HG03558 (cell line): Measurements from ENCODE around the gene ICAM4.
A peak's percentile ranks its signal among the peaks of the same experiment; 100 is the strongest.

Source experiments
- ATAC-seq: cut with Tn5 transposase; IDR thresholded peaks from one replicate; pipeline ENCODE4 v1.9.1; 2021; ENCODE audit warnings: moderate number of reproducible peaks; ENCODE audit not compliant: unreplicated experiment; ENCODE audit errors: extremely low read depth

Gene ICAM4

DNA sequence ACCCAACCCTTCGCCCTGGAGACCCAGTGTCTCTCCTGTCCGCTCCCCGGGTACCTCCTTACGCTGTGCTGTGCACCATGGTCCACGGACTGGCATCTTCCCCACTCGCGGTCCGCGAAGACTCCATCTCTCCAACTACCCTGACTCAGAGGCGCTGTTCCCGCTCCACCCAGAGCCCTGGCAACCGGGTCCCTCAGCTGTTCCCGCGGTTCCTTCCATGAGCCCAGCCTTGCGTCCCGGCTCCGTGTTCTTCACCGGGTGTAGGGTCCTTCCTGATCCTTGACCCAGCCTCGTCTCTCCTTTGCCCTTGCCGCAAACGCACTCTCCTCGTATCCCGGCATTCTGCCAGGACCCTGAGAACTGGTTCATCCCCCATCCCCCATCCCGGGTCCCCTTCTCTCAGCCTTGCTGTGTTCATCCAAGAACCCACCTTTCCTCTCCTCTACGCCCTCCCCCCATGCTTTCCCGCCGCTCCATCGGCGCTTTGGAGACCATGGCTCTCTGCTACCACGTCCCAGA is 3.7 kb downstream of the ICAM4 start:
- ATAC-seq, result no peak

DNA sequence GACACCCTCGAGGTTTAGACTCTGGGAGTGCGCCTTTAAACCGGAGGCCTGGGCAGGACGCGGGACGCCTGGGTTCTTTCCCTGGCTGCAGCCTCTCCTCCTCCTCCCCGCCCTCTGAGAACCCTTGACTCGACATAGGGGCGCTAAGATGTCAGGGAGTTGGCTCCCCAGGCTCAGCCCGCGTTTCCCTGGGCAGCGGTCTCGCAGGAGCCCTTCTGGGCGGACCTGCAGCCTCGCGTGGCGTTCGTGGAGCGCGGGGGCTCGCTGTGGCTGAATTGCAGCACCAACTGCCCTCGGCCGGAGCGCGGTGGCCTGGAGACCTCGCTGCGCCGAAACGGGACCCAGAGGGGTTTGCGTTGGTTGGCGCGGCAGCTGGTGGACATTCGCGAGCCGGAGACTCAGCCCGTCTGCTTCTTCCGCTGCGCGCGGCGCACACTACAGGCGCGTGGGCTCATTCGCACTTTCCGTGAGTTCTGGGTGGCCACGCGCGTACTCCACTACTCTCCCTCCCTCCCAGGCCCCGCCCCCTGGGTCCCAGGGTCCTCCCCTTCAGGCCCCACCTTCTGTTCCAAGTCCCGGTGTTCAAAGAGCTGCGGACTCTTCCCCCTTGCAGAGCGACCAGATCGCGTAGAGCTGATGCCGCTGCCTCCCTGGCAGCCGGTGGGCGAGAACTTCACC is 4.3 kb downstream of the ICAM4 start:
- ATAC-seq, result no peak

DNA sequence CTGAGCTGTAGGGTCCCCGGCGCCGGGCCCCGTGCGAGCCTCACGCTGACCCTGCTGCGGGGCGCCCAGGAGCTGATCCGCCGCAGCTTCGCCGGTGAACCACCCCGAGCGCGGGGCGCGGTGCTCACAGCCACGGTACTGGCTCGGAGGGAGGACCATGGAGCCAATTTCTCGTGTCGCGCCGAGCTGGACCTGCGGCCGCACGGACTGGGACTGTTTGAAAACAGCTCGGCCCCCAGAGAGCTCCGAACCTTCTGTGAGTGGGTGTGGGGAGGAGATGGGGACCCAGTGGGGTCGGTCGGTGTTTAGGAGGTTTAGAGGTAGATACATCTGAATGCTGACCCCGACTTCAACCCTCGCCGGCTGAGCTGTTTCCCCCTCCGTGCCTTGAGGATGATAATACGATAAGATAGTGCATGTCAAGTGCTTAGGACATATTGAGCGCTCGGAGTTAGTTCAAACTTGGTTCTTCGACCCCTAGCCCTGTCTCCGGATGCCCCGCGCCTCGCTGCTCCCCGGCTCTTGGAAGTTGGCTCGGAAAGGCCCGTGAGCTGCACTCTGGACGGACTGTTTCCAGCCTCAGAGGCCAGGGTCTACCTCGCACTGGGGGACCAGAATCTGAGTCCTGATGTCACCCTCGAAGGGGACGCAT is 4.9 kb downstream of the ICAM4 start:
- no peak for ATAC-seq

DNA sequence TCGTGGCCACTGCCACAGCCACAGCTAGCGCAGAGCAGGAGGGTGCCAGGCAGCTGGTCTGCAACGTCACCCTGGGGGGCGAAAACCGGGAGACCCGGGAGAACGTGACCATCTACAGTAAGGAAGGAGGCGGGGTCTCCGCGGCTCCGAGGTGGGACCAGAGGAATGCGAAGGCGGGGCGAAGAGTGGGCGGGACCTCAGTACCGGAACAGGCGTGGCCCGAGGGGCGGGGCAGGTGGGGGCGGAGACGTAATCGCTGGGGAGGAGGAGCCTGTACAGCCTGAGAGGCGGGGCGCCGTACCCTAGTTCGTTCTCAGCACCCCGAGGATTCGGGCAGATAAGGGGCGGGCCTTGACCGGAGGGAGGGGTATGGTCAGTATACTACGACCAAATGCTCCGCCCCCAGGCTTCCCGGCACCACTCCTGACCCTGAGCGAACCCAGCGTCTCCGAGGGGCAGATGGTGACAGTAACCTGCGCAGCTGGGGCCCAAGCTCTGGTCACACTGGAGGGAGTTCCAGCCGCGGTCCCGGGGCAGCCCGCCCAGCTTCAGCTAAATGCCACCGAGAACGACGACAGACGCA is 5.5 kb downstream of the ICAM4 start:
- ATAC-seq, result no peak

DNA sequence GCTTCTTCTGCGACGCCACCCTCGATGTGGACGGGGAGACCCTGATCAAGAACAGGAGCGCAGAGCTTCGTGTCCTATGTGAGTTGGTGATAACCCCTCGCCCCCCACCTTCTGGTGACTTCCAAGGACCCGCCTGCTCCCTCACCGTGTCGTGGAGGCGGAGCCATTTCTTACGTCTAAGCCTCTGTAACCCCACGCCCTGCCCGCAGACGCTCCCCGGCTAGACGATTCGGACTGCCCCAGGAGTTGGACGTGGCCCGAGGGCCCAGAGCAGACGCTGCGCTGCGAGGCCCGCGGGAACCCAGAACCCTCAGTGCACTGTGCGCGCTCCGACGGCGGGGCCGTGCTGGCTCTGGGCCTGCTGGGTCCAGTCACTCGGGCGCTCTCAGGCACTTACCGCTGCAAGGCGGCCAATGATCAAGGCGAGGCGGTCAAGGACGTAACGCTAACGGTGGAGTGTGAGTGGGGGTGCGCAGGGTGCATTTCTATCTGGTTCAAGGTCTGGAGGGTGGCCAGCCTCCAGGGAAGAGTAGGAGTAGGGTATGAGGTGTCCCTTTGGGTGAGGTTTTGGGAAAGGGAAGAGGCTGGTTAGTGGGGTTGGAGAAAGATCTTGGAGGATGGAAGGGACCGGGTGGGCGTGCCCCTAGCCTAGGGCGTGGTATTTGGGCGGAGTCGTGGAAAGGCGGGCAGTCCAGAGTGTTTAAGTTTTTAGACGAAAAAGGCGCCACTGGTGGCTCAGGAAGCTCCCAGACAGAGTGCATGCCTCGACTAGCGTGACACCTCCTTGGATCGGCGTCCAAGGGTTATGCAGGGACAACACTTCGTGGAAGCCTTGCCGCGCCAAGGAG is 6.3 kb downstream of the ICAM4 start:
- ATAC-seq, result no peak

DNA sequence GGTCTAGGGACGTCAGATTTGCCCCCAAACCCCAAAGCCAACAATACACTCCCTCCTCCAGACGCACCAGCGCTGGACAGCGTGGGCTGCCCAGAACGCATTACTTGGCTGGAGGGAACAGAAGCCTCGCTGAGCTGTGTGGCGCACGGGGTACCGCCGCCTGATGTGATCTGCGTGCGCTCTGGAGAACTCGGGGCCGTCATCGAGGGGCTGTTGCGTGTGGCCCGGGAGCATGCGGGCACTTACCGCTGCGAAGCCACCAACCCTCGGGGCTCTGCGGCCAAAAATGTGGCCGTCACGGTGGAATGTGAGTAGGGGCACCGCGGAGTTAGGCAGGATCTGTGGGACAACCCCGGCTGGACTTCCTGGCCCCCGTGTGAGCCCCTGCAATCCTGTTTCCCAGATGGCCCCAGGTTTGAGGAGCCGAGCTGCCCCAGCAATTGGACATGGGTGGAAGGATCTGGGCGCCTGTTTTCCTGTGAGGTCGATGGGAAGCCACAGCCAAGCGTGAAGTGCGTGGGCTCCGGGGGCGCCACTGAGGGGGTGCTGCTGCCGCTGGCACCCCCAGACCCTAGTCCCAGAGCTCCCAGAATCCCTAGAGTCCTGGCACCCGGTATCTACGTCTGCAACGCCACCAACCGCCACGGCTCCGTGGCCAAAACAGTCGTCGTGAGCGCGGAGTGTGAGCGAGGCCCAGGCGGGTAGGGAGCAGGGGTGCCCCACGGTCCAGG is 7.0 kb downstream of the ICAM4 start:
- ATAC-seq, result no peak

DNA sequence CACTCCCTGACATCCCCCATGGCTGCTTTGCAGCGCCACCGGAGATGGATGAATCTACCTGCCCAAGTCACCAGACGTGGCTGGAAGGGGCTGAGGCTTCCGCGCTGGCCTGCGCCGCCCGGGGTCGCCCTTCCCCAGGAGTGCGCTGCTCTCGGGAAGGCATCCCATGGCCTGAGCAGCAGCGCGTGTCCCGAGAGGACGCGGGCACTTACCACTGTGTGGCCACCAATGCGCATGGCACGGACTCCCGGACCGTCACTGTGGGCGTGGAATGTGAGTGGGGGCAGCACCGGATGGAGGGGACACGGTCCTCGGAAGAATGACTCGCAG is 7.6 kb downstream of the ICAM4 start:
- no peak for ATAC-seq

DNA sequence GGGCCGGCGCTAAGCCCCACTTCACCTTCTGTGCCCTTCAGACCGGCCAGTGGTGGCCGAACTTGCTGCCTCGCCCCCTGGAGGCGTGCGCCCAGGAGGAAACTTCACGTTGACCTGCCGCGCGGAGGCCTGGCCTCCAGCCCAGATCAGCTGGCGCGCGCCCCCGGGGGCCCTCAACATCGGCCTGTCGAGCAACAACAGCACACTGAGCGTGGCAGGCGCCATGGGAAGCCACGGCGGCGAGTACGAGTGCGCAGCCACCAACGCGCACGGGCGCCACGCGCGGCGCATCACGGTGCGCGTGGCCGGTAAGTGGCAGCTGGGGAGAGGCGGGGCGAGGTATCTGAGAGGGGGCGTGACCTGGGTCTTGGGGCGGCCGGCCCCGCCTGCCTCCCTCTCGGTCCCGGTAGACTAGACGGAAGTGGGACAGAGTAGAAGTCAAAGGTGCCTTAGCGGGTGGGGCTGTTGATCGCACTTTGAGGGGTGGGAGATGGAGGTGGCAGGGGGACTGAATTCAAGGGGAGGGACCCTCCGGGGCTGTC is 8.6 kb downstream of the ICAM4 start:
- no peak for ATAC-seq

DNA sequence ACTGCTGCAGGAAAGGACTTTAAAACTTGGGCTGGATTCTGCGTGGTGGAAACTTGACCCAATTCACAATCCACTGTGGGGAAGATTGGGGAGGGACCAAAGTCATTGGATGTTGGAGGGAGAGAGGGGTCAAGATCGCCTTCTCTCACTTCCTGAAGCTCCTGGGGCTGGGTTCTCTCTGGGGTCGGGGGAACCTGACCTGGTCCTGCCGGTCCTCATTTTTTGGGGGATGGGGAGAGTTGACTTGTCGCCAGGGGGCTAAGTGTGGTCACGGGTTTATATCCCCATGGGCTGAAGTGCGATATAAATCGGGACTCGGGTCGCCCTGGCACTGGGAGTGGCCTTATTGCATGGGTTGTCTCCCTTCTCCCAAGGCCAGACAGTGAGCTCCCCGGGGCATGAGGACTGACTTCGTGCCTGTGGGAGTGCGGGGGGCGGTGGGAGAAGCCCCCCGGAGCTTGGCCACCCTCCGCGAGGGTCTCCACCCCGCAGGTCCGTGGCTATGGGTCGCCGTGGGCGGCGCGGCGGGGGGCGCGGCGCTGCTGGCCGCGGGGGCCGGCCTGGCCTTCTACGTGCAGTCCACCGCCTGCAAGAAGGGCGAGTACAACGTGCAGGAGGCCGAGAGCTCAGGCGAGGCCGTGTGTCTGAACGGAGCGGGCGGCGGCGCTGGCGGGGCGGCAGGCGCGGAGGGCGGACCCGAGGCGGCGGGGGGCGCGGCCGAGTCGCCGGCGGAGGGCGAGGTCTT is 9.3 kb downstream of the ICAM4 start:
- ATAC-seq, result no peak

DNA sequence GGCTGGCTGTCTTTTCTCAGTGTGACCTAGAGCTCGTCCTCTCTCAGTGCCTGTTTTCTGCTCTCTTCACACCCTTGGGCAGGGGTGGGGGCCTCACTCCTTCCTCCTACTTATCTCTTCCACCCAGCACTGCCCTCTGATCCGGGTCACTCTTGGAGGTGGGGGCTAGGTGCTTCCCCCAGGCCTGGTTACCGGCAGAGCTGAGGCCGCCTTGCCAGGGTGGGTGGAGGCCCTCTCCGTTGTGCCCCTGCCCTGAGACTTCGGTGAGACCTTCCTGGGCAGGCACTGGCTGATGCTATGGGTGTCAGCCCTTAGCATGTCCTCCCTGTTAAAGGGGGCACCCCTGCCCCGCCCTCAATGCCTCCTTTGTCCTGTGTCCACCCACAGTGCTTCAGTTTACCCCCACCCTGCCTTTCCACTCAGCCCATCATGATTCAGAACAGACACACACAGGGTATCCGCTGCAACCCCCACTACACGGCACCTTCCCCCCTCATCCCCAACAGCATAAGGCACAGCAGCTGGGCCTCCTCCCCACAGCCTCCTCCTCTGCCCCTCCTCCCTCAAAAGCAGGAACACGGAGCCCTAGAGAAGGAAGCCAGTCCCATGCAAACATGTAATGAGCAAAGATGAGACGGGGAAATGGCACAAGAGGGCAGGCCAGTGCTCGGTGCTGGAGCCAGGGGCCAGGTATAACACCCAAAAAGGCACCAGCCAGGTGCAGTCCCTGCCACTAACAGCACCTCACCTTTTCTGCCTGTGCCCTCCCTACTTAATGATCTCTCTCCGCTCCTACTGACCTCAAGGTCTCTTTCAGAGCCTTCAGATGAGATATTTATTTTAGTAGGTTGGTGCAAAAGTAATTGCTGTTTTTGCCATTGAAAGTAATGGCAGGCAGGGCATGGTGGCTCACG is 13.0 kb downstream of the ICAM4 start:
- no peak for ATAC-seq

DNA sequence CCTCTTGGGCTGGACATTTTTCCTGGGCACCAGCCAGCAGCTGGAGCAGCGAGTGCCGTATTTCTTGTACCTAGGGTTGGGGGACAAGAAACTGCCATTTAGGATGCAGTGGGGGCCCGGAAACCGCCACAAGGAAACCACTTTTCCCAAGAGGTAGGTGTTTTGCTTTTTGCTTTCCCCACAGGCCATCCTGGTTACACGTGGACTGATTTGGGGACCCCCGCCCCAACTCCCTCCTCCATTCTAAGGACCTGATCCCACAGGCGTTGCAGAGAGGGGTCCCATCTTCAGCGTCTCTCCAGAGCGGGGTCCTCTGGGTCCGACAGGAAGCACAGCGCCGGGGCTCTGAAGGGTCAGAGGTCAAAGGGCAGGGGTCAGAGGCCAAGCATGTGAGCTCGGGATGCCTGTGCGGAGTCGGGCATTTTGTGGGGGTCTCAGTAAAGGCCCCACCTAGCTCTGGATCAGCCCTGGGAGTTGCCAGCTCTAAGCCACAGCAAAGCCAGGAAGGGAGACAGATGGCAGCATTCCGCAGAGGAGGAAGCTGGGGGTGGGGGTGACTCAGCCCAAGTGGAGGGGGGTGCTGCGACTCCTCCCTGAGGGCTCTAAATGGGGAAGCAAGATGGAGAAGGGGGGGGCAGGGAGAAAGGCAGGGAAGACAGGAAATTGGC is 18.5 kb downstream of the ICAM4 start:
- no peak for ATAC-seq

DNA sequence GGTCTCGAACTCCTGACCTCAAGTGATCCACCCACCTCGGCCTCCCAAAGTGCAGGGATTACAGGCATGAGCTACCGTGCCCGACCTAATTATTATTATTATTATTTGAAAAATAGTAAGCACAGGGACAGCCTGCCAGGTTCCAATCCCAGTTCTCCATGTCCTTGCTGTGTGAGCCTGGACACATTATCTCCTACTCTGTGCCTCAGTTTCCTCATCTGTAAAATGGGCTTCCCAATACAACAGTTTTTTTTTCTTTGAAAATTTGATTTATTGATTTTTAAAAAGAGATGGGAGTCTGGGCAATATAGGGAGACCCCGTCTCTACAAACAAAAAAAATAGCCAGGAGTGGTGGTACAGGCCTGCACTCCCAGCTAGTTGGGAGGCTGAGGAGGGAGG is 19.6 kb downstream of the ICAM4 start:
- ATAC-seq, result no peak

DNA sequence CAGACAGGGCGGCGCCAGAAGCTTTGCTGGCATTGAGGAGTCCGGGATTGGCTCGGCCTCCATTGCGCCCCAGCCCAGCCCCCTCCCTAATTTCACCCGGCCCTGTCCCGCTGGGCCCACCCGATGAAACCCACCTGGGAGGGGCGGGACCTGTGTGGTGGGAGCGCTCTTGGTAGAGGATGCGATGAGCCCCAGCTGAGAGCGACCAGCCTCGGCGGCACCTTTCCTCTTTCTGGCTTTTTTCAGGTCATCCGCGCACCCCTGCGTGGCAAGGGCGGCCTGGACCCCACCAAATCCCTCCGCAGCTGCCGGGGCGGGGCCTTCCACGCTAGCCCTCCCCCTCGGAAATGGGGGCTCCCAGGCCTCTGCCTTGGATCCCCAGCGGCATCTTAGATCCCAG is 22.7 kb downstream of the ICAM4 start, which contains the start of gene ZGLP1:
TSS of gene ZGLP1 (minus strand) at position 393 of the 400 bp plus-strand sequence.
- ATAC-seq, result no peak

DNA sequence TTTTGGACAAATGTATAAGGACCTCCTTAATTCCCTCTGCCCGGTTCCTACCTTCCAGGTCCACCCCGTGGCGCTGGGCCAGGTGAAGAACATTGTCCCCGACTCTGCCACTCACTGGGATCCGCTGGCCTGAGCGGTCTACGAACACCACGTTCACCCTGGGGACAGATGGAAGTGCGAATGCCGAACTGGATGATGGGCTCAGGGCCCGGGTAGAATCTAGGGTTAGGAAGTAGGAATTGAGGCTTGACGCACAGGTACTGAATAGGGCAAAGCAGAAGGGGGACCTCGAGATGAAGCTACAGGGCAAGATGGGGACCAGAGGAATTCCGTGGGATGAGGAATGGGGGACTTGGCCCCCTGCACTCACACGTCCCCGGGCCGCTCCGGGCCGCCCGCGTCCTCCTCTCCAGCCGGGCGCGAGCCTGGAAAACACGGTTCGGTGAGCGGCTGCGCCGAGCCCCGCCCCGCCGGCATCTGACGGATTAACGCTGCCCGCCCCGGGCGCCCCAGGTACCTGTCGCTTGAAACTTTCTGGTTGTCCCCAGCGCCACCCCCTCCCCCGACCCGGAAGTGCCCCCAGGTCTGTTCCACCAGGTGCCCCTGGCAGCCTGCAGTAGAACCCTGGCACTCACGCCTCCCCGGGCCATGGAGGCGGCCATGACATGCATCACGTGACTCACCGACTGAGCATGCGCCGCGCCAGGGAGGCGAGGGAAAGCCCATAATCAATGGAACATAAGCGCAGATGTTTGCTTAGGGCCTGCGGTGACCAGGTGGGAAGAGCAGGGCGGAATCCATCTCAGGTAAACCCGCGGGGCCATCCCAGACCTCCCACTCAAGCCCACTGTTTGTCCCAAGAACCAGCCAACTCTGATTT is 28.8 kb downstream of the ICAM4 start, which contains the start of gene FDX2:
TSS of gene FDX2 (minus strand) at position 681 of the 880 bp plus-strand sequence. CDS start at position 662, 19 bp downstream.
- ATAC-seq, result peak; percentile 74

DNA sequence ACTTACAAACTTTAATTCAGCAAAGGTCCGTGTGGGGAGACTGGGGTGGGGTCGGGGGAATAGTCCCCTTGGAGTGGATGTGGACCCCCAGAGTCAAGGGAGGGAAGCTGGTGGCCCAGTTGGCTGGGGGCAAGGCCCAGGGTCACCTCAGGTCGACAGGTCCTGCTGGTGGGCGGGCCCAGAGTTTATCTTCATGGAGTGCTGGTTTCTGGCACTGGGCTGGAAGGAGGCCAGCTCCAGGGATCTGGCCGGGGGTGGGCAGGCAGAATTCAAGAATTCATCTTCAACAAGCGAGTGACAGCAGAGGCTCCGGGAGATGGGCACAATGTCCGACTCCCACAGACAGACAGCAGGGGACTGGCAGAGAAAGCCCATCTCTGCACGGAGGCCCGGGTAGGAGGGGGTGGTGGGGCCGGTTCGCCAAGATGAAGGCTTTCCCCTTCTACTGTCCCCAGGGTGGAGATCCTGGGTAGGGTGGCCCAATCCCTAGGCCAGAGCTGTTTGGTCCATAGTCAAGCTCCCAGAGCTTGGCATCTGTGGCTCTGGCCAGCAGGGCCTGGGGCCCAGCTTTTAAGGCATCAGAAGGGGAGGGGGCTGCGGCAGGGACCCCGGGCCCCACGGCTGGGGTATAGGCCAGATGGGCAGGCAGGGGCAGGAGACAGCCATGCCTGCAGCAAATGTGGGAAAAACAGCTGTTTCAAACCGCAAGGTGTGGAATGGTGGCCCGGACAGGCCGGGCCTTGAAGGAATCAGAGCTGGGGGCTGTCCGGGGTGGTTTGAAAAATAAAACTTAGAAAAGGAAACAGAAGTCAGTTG is 29.7 kb downstream of the ICAM4 start:
- ATAC-seq, result no peak
